Ishikawa (cell line): ENCODE results near the gene EPHA8.

ENCODE experiments used
- CEBPB ChIP-seq: IDR thresholded peaks from 2 replicates; pipeline ENCODE4 v1.6.1; 2012
- CREB1 ChIP-seq: IDR thresholded peaks from 2 replicates; pipeline ENCODE4 v1.6.1; 2012; ENCODE audit warnings: low read depth
- EGR1 ChIP-seq: IDR thresholded peaks from 2 replicates; pipeline ENCODE4 v1.6.1; 2012
- EP300 ChIP-seq: IDR thresholded peaks from 2 replicates; pipeline ENCODE4 v1.6.1; 2012; ENCODE audit warnings: borderline replicate concordance
- FOXM1 ChIP-seq: IDR thresholded peaks from 2 replicates; pipeline ENCODE4 v1.6.1; 2012; ENCODE audit warnings: low read depth, borderline replicate concordance
- NFIC ChIP-seq: IDR thresholded peaks from 2 replicates; pipeline ENCODE4 v1.6.1; 2012
- TAF1 ChIP-seq: IDR thresholded peaks from 2 replicates; pipeline ENCODE4 v1.6.1; 2012; ENCODE audit warnings: low read depth, mild to moderate bottlenecking
- YY1 ChIP-seq: IDR thresholded peaks from 2 replicates; pipeline ENCODE4 v1.6.1; 2012; ENCODE audit warnings: low read depth
- ZBTB7A ChIP-seq: IDR thresholded peaks from 2 replicates; pipeline ENCODE4 v1.6.1; 2012; ENCODE audit warnings: low read depth
- TF ChIP-seq, protein P1 (sequence below): IDR thresholded peaks from 2 replicates; pipeline ENCODE4 v1.6.1; 2012; ENCODE audit warnings: low read depth, mild to moderate bottlenecking
- TF ChIP-seq, protein P2 (sequence below): IDR thresholded peaks from 2 replicates; pipeline ENCODE4 v1.6.1; 2012
- TF ChIP-seq, protein P3 (sequence below): IDR thresholded peaks from 2 replicates; pipeline ENCODE4 v1.6.1; 2012

DNA sequence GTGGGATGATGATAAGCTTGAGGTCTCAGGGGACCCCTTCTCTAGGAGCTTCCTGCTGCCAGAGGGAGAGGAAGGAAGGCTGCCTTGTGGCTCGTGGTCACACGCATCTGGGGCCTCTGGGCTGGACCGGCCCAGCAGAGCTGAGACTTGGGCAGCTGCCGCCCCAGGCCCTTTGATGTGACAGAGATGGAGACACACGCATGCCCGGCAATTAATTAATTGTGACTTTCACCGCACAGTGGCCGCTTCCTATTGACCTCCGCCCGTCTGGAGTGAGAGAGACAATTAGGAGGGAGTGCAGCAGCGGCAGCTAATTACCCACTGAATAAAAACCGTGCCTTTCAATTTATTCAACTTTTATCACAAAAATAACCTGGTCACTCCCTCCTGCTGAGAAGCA, 56.5 kb downstream of the EPHA8 start:
- TF ChIP-seq EP300 = no peak
- TF ChIP-seq, protein P1, sequence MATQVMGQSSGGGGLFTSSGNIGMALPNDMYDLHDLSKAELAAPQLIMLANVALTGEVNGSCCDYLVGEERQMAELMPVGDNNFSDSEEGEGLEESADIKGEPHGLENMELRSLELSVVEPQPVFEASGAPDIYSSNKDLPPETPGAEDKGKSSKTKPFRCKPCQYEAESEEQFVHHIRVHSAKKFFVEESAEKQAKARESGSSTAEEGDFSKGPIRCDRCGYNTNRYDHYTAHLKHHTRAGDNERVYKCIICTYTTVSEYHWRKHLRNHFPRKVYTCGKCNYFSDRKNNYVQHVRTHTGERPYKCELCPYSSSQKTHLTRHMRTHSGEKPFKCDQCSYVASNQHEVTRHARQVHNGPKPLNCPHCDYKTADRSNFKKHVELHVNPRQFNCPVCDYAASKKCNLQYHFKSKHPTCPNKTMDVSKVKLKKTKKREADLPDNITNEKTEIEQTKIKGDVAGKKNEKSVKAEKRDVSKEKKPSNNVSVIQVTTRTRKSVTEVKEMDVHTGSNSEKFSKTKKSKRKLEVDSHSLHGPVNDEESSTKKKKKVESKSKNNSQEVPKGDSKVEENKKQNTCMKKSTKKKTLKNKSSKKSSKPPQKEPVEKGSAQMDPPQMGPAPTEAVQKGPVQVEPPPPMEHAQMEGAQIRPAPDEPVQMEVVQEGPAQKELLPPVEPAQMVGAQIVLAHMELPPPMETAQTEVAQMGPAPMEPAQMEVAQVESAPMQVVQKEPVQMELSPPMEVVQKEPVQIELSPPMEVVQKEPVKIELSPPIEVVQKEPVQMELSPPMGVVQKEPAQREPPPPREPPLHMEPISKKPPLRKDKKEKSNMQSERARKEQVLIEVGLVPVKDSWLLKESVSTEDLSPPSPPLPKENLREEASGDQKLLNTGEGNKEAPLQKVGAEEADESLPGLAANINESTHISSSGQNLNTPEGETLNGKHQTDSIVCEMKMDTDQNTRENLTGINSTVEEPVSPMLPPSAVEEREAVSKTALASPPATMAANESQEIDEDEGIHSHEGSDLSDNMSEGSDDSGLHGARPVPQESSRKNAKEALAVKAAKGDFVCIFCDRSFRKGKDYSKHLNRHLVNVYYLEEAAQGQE = no peak
- no peak for TF ChIP-seq CREB1
- no peak for TF ChIP-seq NFIC
- no peak for TF ChIP-seq YY1
- TF ChIP-seq TAF1 = no peak
- TF ChIP-seq, protein P2, sequence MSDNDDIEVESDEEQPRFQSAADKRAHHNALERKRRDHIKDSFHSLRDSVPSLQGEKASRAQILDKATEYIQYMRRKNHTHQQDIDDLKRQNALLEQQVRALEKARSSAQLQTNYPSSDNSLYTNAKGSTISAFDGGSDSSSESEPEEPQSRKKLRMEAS = no peak
- no peak for TF ChIP-seq FOXM1
- TF ChIP-seq CEBPB = no peak
- TF ChIP-seq, protein P3, sequence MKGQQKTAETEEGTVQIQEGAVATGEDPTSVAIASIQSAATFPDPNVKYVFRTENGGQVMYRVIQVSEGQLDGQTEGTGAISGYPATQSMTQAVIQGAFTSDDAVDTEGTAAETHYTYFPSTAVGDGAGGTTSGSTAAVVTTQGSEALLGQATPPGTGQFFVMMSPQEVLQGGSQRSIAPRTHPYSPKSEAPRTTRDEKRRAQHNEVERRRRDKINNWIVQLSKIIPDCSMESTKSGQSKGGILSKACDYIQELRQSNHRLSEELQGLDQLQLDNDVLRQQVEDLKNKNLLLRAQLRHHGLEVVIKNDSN = no peak
- no peak for TF ChIP-seq EGR1
- no peak for TF ChIP-seq ZBTB7A
